PC-3 (cell line): ENCODE results near the gene MAGI2. TPM values are rescaled to one million over a fixed set of nuclear protein-coding genes. Genes with fewer than 3 reads are reported as not detected.

Source experiments
- ATAC-seq: fragments of 200-7000 bp; cut with Tn5 transposase; 2 replicates; pipeline ENCODE4 v1.9.1; 2020; ENCODE audit warnings: mild to moderate bottlenecking, moderate library complexity
- BruUV-seq: library from RNA; stranded (reverse); fragments of 400-500 nt; replicated peaks from 2 replicates; lab custom pipeline; 2021; lab: Mats Ljungman, UMichigan
- CTCF ChIA-PET: fragments of 300-600 bp; sonication (Branson Sonifier 250); formaldehyde crosslinking; loops from one replicate; lab custom pipeline; 2022; ENCODE audit warnings: antibody characterized with exemption; lab: Charles Lee
- POLR2A ChIA-PET: fragments of 300-600 bp; sonication (Branson Sonifier 250); formaldehyde crosslinking; loops from one replicate; lab custom pipeline; 2022; ENCODE audit warnings: antibody characterized with exemption; ENCODE audit not compliant: unreplicated experiment; lab: Charles Lee
- DNase-seq: peaks from one replicate; pipeline ENCODE4 v3.0.0-alpha.2; 2015
- H2AFZ ChIP-seq: fragments of 300-600 bp; sonication (generic); 2 replicates; pipeline ENCODE4 v1.6.0; 2016; ENCODE audit warnings: antibody characterized with exemption, low read length
- H3F3A ChIP-seq: fragments of 300-600 bp; sonication (generic); one replicate; pipeline ENCODE4 v1.6.0; 2017; ENCODE audit warnings: antibody characterized with exemption, low read length, control low read depth, mild to moderate bottlenecking; ENCODE audit not compliant: unreplicated experiment
- H3K27ac ChIP-seq: fragments of 300-600 bp; sonication (generic); 2 replicates; pipeline ENCODE4 v1.5.1; 2016; ENCODE audit warnings: mild to moderate bottlenecking, low read length
- H3K27me3 ChIP-seq: fragments of 300-600 bp; sonication (generic); 2 replicates; pipeline ENCODE4 v1.6.1; 2016; ENCODE audit warnings: low read length, mixed read lengths
- H3K36me3 ChIP-seq: fragments of 300-600 bp; sonication (generic); 2 replicates; pipeline ENCODE4 v1.6.1; 2016; ENCODE audit warnings: low read depth, mixed run types, low read length, mixed read lengths
- H3K4me1 ChIP-seq: fragments of 300-600 bp; sonication (generic); 2 replicates; pipeline ENCODE4 v1.5.1; 2016; ENCODE audit warnings: low read length; ENCODE audit not compliant: insufficient read depth
- H3K4me2 ChIP-seq: fragments of 300-600 bp; sonication (generic); 2 replicates; pipeline ENCODE4 v1.6.0; 2016; ENCODE audit warnings: low read length
- H3K4me3 ChIP-seq: fragments of 300-600 bp; sonication (generic); 2 replicates; pipeline ENCODE4 v1.5.1; 2016; ENCODE audit warnings: mild to moderate bottlenecking, low read length, mixed read lengths
- H3K79me2 ChIP-seq: fragments of 300-600 bp; sonication (generic); 2 replicates; pipeline ENCODE4 v1.6.1; 2017; ENCODE audit warnings: low read length, mixed read lengths
- H3K9ac ChIP-seq: fragments of 300-600 bp; sonication (generic); 2 replicates; pipeline ENCODE4 v1.6.0; 2016; ENCODE audit warnings: mild to moderate bottlenecking, low read length
- H3K9me2 ChIP-seq: fragments of 300-600 bp; sonication (generic); replicated peaks from 2 replicates; pipeline ENCODE4 v1.6.1; 2016; ENCODE audit warnings: mixed run types, low read length, mixed read lengths
- H3K9me3 ChIP-seq: fragments of 300-600 bp; sonication (generic); 2 replicates; pipeline ENCODE4 v1.6.1; 2016; ENCODE audit warnings: low read length, mixed read lengths
- H4K20me1 ChIP-seq: fragments of 300-600 bp; sonication (generic); 2 replicates; pipeline ENCODE4 v1.6.1; 2016; ENCODE audit warnings: low read length, mixed read lengths
- CTCF ChIP-seq: fragments of 300-600 bp; sonication (generic); conservative IDR thresholded peaks from 2 replicates; pipeline ENCODE4 v1.5.1; 2017; ENCODE audit warnings: antibody characterized with exemption, low read depth, mild to moderate bottlenecking, low read length
- EZH2 ChIP-seq: fragments of 300-600 bp; sonication (generic); IDR thresholded peaks from one replicate; pipeline ENCODE4 v1.6.1; 2017; ENCODE audit warnings: antibody characterized with exemption, mild to moderate bottlenecking, low read length; ENCODE audit not compliant: unreplicated experiment
- EZH2phosphoT487 ChIP-seq: fragments of 300-600 bp; sonication (generic); IDR thresholded peaks from 2 replicates; pipeline ENCODE4 v1.6.1; 2018; ENCODE audit warnings: mild to moderate bottlenecking, antibody characterized with exemption, low read length, borderline replicate concordance
- intact Hi-C: fragments of 100-400 bp; cut with micrococcal nuclease; formaldehyde crosslinking; loops from 2 replicates; pipeline ENCODE4 v1.9.0; 2023
- total RNA-seq: library from RNA; depleted of rRNA; stranded (reverse); fragments of >200 nt; gene quantifications from 2 replicates; pipeline ENCODE4 v1.2.3, GENCODE V29; 2014

The MAGI2 gene
- total RNA-seq, 1 experiment from 2014 or later, result not detected

- BruUV-seq, result no TSS peak
- no peaks in the 10 kb centered on the region for H3K79me2 ChIP-seq
- ChIA-PET CTCF (no interaction called here), POLR2A (no interaction called here)
- H3K4me2 ChIP-seq, result no peak overlapping the region
- ATAC-seq (no peak), DNase-seq (no peak)
- TF ChIP-seq CTCF (no peak), EZH2phosphoT487 (no peak), EZH2 (no peak)
- H3K27ac ChIP-seq, result no peak overlapping the region
- intact Hi-C loops, result no loop called here
- H2AFZ ChIP-seq, result no peak overlapping the region
- H3K9me3 ChIP-seq, result no peaks in the 10 kb centered on the region
- H3F3A ChIP-seq, result no peaks in the 10 kb centered on the region
- peaks cover 26% of the 10 kb centered on the region for H3K27me3 ChIP-seq
- H3K9ac ChIP-seq, result no peak overlapping the region
- H3K4me3 ChIP-seq, result no peak overlapping the region
- H4K20me1 ChIP-seq, result no peaks in the 10 kb centered on the region
- H3K4me1 ChIP-seq, result no peaks in the 10 kb centered on the region
- no peaks in the 10 kb centered on the region for H3K36me3 ChIP-seq
- H3K9me2 ChIP-seq, result no peaks in the 10 kb centered on the region
Measured at GRCh38 chr7:78476851-78477405, 976.5 kb downstream of the MAGI2 start.

GRCh38 chr7:78473571-78474301, 979.7 kb downstream of the MAGI2 start:
- Histone ChIP-seq H3K79me2 (no peaks in the 10 kb centered on the region), H3K9ac (no peak overlapping the region), H3K9me2 (no peaks in the 10 kb centered on the region), H3K36me3 (no peaks in the 10 kb centered on the region), H3K27me3 (peaks cover 24% of the 10 kb centered on the region), H3K4me2 (no peak overlapping the region), H4K20me1 (no peaks in the 10 kb centered on the region), H3K27ac (no peak overlapping the region), H3K9me3 (no peaks in the 10 kb centered on the region), H3K4me1 (no peaks in the 10 kb centered on the region), H3K4me3 (no peak overlapping the region), H3F3A (no peaks in the 10 kb centered on the region), H2AFZ (no peak overlapping the region)
- POLR2A ChIA-PET, result no interaction called here
- DNase-seq (no peak), ATAC-seq (no peak)
- BruUV-seq, result no TSS peak
- CTCF ChIA-PET, result no interaction called here
- intact Hi-C loops, result no loop called here
- TF ChIP-seq EZH2 (no peak), CTCF (no peak), EZH2phosphoT487 (no peak)

GRCh38 chr7:78473021-78473420, 980.4 kb downstream of the MAGI2 start:
- TF ChIP-seq EZH2 (no peak), CTCF (no peak), EZH2phosphoT487 (no peak)
- BruUV-seq, result no TSS peak

More at GRCh38 chr7:78473021-78473420, 980.4 kb downstream of the MAGI2 start:
- H3K9me2 ChIP-seq, result no peaks in the 10 kb centered on the region
- H3K79me2 ChIP-seq, result no peaks in the 10 kb centered on the region
- ATAC-seq, result no peak
- ChIA-PET POLR2A (no interaction called here), CTCF (no interaction called here)
- no peaks in the 10 kb centered on the region for H3F3A ChIP-seq
- no peaks in the 10 kb centered on the region for H4K20me1 ChIP-seq
- H2AFZ ChIP-seq, result no peak overlapping the region
- H3K9ac ChIP-seq, result no peak overlapping the region
- no peaks in the 10 kb centered on the region for H3K9me3 ChIP-seq
- H3K4me1 ChIP-seq, result no peaks in the 10 kb centered on the region
- no peak for DNase-seq
- peaks cover 24% of the 10 kb centered on the region for H3K27me3 ChIP-seq
- H3K4me2 ChIP-seq, result no peak overlapping the region
- intact Hi-C loops, result no loop called here
- H3K27ac ChIP-seq, result no peak overlapping the region
- no peak overlapping the region for H3K4me3 ChIP-seq
- no peaks in the 10 kb centered on the region for H3K36me3 ChIP-seq
